Measurements from ENCODE around the gene KLF15.

Gene KLF15

GRCh38 chr3:126395846-126396513, 38.8 kb upstream of the KLF15 start:
- H3K4me1 ChIP-seq (ENCODE audit: control insufficient read depth in 1 of 2, insufficient read depth in 2 of 2, low read length in 2 of 2), result peaks cover 0 to 8% of the 10 kb centered on the region in 2 donors
- no peaks in the 10 kb centered on the region for H3K9me3 ChIP-seq (ENCODE audit: control insufficient read depth in 1 of 2, low read length in 2 of 2)
- H3K4me3 ChIP-seq (ENCODE audit: low read depth in 1 of 2, low read length in 2 of 2), result no peak overlapping the region
- H3K27ac ChIP-seq (ENCODE audit: low read length), result no peak overlapping the region
- no peaks in the 10 kb centered on the region for H3K36me3 ChIP-seq (ENCODE audit: control insufficient read depth in 1 of 2, insufficient read depth in 2 of 2, low read length in 2 of 2)
- H3K27me3 ChIP-seq (ENCODE audit: low read depth, low read length), result no peaks in the 10 kb centered on the region

GRCh38 chr3:126394977-126395321, 37.7 kb upstream of the KLF15 start:
- H3K27me3 ChIP-seq (ENCODE audit: low read depth, low read length), result no peaks in the 10 kb centered on the region
- no peak overlapping the region for H3K27ac ChIP-seq (ENCODE audit: low read length)
- H3K36me3 ChIP-seq (ENCODE audit: control insufficient read depth in 1 of 2, insufficient read depth in 2 of 2, low read length in 2 of 2), result no peaks in the 10 kb centered on the region
- H3K4me3 ChIP-seq (ENCODE audit: low read depth in 1 of 2, low read length in 2 of 2), result peak overlapping the region in 1 of 2 donors; percentile 55
- peaks cover 0 to 8% of the 10 kb centered on the region in 2 donors for H3K4me1 ChIP-seq (ENCODE audit: control insufficient read depth in 1 of 2, insufficient read depth in 2 of 2, low read length in 2 of 2)
- H3K9me3 ChIP-seq (ENCODE audit: control insufficient read depth in 1 of 2, low read length in 2 of 2), result no peaks in the 10 kb centered on the region

DNA sequence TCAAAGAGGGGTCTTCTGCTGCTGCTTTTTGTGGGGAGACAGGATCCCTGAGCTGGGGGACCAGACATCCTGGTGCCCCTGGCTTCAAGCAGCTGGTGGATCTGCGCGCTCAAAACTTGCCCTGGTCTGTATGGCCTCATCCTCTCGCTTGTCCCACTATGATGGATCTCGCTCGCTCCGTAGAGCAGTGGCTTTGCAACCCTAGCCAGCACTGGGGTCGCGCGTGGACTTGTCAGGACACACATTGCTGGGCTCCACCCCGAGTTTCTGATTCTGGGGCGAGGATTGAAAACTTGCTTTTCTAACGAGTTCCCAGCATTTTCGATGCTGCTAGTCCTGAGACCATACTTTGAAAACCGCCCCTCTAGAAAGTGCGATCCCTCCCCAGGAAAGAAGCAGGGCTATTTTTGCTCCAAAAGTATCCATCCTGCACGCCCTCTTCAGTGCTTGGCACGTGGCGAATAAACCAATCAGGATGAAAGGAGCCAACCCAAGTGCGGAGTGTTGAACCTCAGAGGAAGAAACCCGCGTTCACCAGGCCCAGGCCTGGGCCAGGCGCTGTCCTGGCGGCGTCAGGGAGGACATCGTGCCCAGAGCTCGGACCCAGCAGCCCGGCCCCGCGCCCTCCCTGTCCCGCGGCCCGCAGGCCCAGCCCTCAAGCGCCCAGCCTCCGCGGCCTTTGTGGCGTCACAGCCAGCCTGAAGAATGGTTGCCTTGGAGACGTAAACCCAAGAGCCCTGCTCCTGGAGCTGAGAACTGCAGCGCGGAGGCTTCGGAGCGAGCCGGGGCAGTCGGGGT, 37.2 kb upstream of the KLF15 start, which contains the start of gene CFAP100:
TSS of gene CFAP100 (plus strand) at position 731 of the 798 bp plus-strand sequence. CDS start 1,092 bp downstream, outside the sequence.
- Histone ChIP-seq H3K4me3 (ENCODE audit: low read depth in 1 of 2, low read length in 2 of 2) (peak within 1 kb of the TSS in 1 of 2 donors; percentile 55), H3K4me1 (ENCODE audit: control insufficient read depth in 1 of 2, insufficient read depth in 2 of 2, low read length in 2 of 2) (peaks cover 0 to 12% of the 10 kb centered on the region in 2 donors), H3K36me3 (ENCODE audit: control insufficient read depth in 1 of 2, insufficient read depth in 2 of 2, low read length in 2 of 2) (no peaks in the 10 kb centered on the region), H3K27ac (ENCODE audit: low read length) (no peak within 1 kb of the TSS), H3K9me3 (ENCODE audit: control insufficient read depth in 1 of 2, low read length in 2 of 2) (no peaks in the 10 kb centered on the region), H3K27me3 (ENCODE audit: low read depth, low read length) (no peaks in the 10 kb centered on the region)

GRCh38 chr3:126393563-126393962, 36.4 kb upstream of the KLF15 start:
- peaks cover 0 to 12% of the 10 kb centered on the region in 2 donors for H3K4me1 ChIP-seq (ENCODE audit: control insufficient read depth in 1 of 2, insufficient read depth in 2 of 2, low read length in 2 of 2)
- no peak overlapping the region for H3K4me3 ChIP-seq (ENCODE audit: low read depth in 1 of 2, low read length in 2 of 2)
- no peaks in the 10 kb centered on the region for H3K27me3 ChIP-seq (ENCODE audit: low read depth, low read length)

GRCh38 chr3:126392246-126392645, 35.0 kb upstream of the KLF15 start:
- Histone ChIP-seq H3K36me3 (ENCODE audit: control insufficient read depth in 1 of 2, insufficient read depth in 2 of 2, low read length in 2 of 2) (no peaks in the 10 kb centered on the region), H3K4me1 (ENCODE audit: control insufficient read depth in 1 of 2, insufficient read depth in 2 of 2, low read length in 2 of 2) (peaks cover 0 to 12% of the 10 kb centered on the region in 2 donors), H3K9me3 (ENCODE audit: control insufficient read depth in 1 of 2, low read length in 2 of 2) (no peaks in the 10 kb centered on the region), H3K27me3 (ENCODE audit: low read depth, low read length) (no peaks in the 10 kb centered on the region), H3K4me3 (ENCODE audit: low read depth in 1 of 2, low read length in 2 of 2) (no peak overlapping the region), H3K27ac (ENCODE audit: low read length) (no peak overlapping the region)

More at GRCh38 chr3:126393563-126393962, 36.4 kb upstream of the KLF15 start:
- Histone ChIP-seq H3K9me3 (ENCODE audit: control insufficient read depth in 1 of 2, low read length in 2 of 2) (no peaks in the 10 kb centered on the region), H3K27ac (ENCODE audit: low read length) (no peak overlapping the region), H3K36me3 (ENCODE audit: control insufficient read depth in 1 of 2, insufficient read depth in 2 of 2, low read length in 2 of 2) (no peaks in the 10 kb centered on the region)

GRCh38 chr3:126391631-126392030, 34.4 kb upstream of the KLF15 start:
- H3K4me3 ChIP-seq (ENCODE audit: low read depth in 1 of 2, low read length in 2 of 2), result no peak overlapping the region
- H3K27ac ChIP-seq (ENCODE audit: low read length), result no peak overlapping the region
- peaks cover 0 to 12% of the 10 kb centered on the region in 2 donors for H3K4me1 ChIP-seq (ENCODE audit: control insufficient read depth in 1 of 2, insufficient read depth in 2 of 2, low read length in 2 of 2)
- H3K27me3 ChIP-seq (ENCODE audit: low read depth, low read length), result no peaks in the 10 kb centered on the region
- no peaks in the 10 kb centered on the region for H3K9me3 ChIP-seq (ENCODE audit: control insufficient read depth in 1 of 2, low read length in 2 of 2)
- no peaks in the 10 kb centered on the region for H3K36me3 ChIP-seq (ENCODE audit: control insufficient read depth in 1 of 2, insufficient read depth in 2 of 2, low read length in 2 of 2)

DNA sequence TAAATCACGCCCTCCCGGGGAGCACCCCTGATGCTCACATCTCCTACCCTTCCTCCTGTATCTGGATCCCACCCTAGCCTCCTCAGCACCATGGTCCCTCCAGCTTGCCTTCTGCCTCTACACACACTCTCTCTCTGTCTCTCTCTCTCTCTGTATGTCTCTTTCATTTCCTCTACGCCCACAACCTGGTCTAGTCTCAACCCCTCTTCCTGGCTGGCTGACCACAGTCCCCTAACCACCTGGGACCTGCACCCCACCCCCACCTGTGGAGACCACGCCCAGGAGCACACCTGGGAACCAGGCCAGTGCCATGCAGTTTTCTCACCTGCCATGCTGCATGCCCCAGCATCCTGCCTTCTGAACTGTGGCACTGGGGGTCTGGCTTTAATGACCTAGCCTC, 33.5 kb upstream of the KLF15 start:
- H3K36me3 ChIP-seq (ENCODE audit: control insufficient read depth in 1 of 2, insufficient read depth in 2 of 2, low read length in 2 of 2), result no peaks in the 10 kb centered on the region
- peaks cover 0 to 12% of the 10 kb centered on the region in 2 donors for H3K4me1 ChIP-seq (ENCODE audit: control insufficient read depth in 1 of 2, insufficient read depth in 2 of 2, low read length in 2 of 2)
- H3K27me3 ChIP-seq (ENCODE audit: low read depth, low read length), result no peaks in the 10 kb centered on the region
- no peaks in the 10 kb centered on the region for H3K9me3 ChIP-seq (ENCODE audit: control insufficient read depth in 1 of 2, low read length in 2 of 2)
- H3K4me3 ChIP-seq (ENCODE audit: low read depth in 1 of 2, low read length in 2 of 2), result no peak overlapping the region
- no peak overlapping the region for H3K27ac ChIP-seq (ENCODE audit: low read length)

DNA sequence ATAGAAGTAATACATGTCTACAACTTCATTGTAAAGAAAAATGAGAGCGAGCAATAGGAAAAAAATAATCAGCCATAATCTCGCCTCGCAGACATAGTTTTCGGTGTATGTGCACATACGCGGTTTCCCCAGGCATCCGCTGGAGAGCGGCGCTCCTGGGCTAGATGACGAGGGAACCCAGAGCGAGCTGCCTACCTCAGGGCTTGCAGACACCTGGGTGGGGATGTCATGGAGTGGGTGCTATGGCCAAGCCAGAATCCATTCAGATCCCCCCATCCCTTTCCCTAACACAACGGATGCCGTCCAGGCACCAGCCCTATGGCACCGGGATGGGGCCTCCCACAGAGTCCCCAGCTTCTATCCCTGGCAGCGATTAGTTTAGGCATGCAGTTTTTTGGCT, 33.0 kb upstream of the KLF15 start:
- no peaks in the 10 kb centered on the region for H3K27me3 ChIP-seq (ENCODE audit: low read depth, low read length)
- H3K27ac ChIP-seq (ENCODE audit: low read length), result no peak overlapping the region
- H3K9me3 ChIP-seq (ENCODE audit: control insufficient read depth in 1 of 2, low read length in 2 of 2), result no peaks in the 10 kb centered on the region
- H3K36me3 ChIP-seq (ENCODE audit: control insufficient read depth in 1 of 2, insufficient read depth in 2 of 2, low read length in 2 of 2), result no peaks in the 10 kb centered on the region
- H3K4me3 ChIP-seq (ENCODE audit: low read depth in 1 of 2, low read length in 2 of 2), result no peak overlapping the region
- peaks cover 0 to 12% of the 10 kb centered on the region in 2 donors for H3K4me1 ChIP-seq (ENCODE audit: control insufficient read depth in 1 of 2, insufficient read depth in 2 of 2, low read length in 2 of 2)

DNA sequence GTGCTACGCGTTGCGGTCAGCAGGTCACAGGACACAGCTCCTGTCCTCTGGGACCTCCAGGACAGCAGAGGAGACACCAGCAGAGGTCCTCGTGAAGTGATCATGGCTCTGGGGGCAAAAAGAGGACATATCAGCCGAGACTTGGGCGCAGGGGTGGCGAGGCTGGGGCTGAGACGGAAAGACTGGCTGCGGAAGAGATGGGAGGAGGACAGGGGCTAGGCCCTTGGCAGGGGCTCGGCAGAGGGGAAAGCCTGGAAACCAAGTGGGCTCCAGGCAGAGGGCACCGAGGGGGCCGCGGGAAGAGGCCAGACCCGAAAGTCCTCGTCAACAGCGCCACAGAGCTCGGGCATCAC, 32.6 kb upstream of the KLF15 start:
- H3K4me1 ChIP-seq (ENCODE audit: control insufficient read depth in 1 of 2, insufficient read depth in 2 of 2, low read length in 2 of 2), result peaks cover 0 to 8% of the 10 kb centered on the region in 2 donors
- H3K27me3 ChIP-seq (ENCODE audit: low read depth, low read length), result no peaks in the 10 kb centered on the region
- H3K27ac ChIP-seq (ENCODE audit: low read length), result no peak overlapping the region
- no peaks in the 10 kb centered on the region for H3K36me3 ChIP-seq (ENCODE audit: control insufficient read depth in 1 of 2, insufficient read depth in 2 of 2, low read length in 2 of 2)
- no peaks in the 10 kb centered on the region for H3K9me3 ChIP-seq (ENCODE audit: control insufficient read depth in 1 of 2, low read length in 2 of 2)
- H3K4me3 ChIP-seq (ENCODE audit: low read depth in 1 of 2, low read length in 2 of 2), result no peak overlapping the region

DNA sequence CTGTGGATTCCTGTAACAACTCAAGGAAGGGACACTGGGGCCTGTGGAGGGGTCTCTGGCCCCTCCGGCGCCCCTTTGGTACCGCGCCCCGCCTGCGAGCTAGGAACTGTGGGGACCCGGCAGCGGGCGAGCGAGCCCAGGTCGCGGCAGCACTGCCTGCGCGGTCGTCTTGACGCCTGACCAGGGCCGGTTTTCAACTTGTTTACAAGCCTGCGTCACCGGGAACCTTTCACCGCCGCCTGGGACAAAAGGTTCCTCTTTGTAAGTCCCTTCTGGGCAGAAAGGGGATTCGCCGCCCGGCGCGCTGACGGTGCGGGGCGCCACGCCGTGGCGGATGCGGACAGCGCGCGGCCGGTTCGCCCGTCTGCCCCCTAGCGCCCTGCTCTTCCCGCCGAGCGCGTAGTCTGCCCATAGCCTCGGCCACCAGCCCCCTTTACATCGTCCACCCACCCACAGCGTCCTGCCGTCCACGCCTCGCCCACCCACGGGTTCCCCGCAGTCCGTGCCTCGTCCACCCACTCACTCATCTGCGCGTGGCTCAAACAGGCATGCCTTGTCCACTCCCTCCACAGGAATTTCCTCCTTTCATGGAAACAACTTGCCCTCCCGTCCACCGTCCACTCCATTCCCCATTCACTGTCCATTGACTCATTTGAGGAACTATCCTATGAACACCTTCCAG, 32.0 kb upstream of the KLF15 start:
- peaks cover 0 to 4% of the 10 kb centered on the region in 2 donors for H3K4me1 ChIP-seq (ENCODE audit: control insufficient read depth in 1 of 2, insufficient read depth in 2 of 2, low read length in 2 of 2)
- no peaks in the 10 kb centered on the region for H3K36me3 ChIP-seq (ENCODE audit: control insufficient read depth in 1 of 2, insufficient read depth in 2 of 2, low read length in 2 of 2)
- no peaks in the 10 kb centered on the region for H3K9me3 ChIP-seq (ENCODE audit: control insufficient read depth in 1 of 2, low read length in 2 of 2)
- no peaks in the 10 kb centered on the region for H3K27me3 ChIP-seq (ENCODE audit: low read depth, low read length)
- H3K4me3 ChIP-seq (ENCODE audit: low read depth in 1 of 2, low read length in 2 of 2), result peak overlapping the region; percentile 46 to 59
- H3K27ac ChIP-seq (ENCODE audit: low read length), result no peak overlapping the region

GRCh38 chr3:126381966-126382365, 24.8 kb upstream of the KLF15 start:
- no peak overlapping the region for H3K27ac ChIP-seq (ENCODE audit: low read length)

More at GRCh38 chr3:126381966-126382365, 24.8 kb upstream of the KLF15 start:
- no peak overlapping the region for H3K4me3 ChIP-seq (ENCODE audit: low read depth in 1 of 2, low read length in 2 of 2)
- H3K36me3 ChIP-seq (ENCODE audit: control insufficient read depth in 1 of 2, insufficient read depth in 2 of 2, low read length in 2 of 2), result no peaks in the 10 kb centered on the region
- H3K4me1 ChIP-seq (ENCODE audit: control insufficient read depth in 1 of 2, insufficient read depth in 2 of 2, low read length in 2 of 2), result no peaks in the 10 kb centered on the region
- no peaks in the 10 kb centered on the region for H3K27me3 ChIP-seq (ENCODE audit: low read depth, low read length)
- H3K9me3 ChIP-seq (ENCODE audit: control insufficient read depth in 1 of 2, low read length in 2 of 2), result no peaks in the 10 kb centered on the region
